ENCODE results near the gene TSPAN18.

TSPAN18 gene

GRCh38 chr11:44872556-44872955 is 145.8 kb downstream of the TSPAN18 start:
- in situ Hi-C loops (cut with HindIII; ENCODE audit: low pct_ligation_motif_present, low sequenced_read_pairs), result no loop called here
- no peak for TF ChIP-seq CTCF (IDR thresholded peaks at IDR 0.05; ENCODE audit: low read depth, low read length, missing control alignments)
- H3K36me3 ChIP-seq (replicated peaks), result no peaks in the 10 kb centered on the region
- H3K27ac ChIP-seq, result no peak overlapping the region
- no peak for DNase-seq
- H3K4me3 ChIP-seq (ENCODE audit: low read depth, low read length), result no peak overlapping the region
- H3K27me3 ChIP-seq (replicated peaks), result peaks cover 81% of the 10 kb centered on the region

DNA sequence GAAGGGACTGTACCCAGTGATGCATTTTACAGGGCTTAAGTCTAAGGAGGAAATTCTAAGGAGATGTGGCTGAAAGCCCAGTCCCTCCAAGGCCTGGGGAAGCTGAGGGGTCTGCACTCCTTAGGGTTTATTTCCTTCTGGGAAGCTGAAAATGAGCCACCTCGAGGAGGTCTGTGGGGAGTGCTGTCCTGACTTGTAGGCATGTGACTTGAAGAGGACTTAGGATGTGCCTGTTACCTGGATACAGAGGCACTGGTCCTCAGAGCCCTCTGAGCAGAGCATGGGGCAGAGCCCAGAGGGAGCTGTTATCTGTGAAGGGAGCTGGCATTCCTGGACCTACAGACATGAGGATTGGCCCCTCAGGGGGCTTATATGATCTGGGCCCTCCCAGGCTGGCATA is 146.8 kb downstream of the TSPAN18 start:
- Histone ChIP-seq H3K27ac (no peak overlapping the region), H3K36me3 (replicated peaks) (no peaks in the 10 kb centered on the region), H3K27me3 (replicated peaks) (peaks cover 81% of the 10 kb centered on the region), H3K4me3 (ENCODE audit: low read depth, low read length) (no peak overlapping the region)
- no peak for DNase-seq
- in situ Hi-C loops (cut with HindIII; ENCODE audit: low pct_ligation_motif_present, low sequenced_read_pairs), result no loop called here
- TF ChIP-seq CTCF (IDR thresholded peaks at IDR 0.05; ENCODE audit: low read depth, low read length, missing control alignments), result no peak

GRCh38 chr11:44874284-44874683 is 147.5 kb downstream of the TSPAN18 start:
- H3K4me3 ChIP-seq (ENCODE audit: low read depth, low read length), result no peak overlapping the region
- no peak overlapping the region for H3K27ac ChIP-seq
- no peaks in the 10 kb centered on the region for H3K36me3 ChIP-seq (replicated peaks)
- in situ Hi-C loops (cut with HindIII; ENCODE audit: low pct_ligation_motif_present, low sequenced_read_pairs), result no loop called here
- no peak for DNase-seq
- TF ChIP-seq CTCF (IDR thresholded peaks at IDR 0.05; ENCODE audit: low read depth, low read length, missing control alignments), result no peak
- H3K27me3 ChIP-seq (replicated peaks), result peaks cover 80% of the 10 kb centered on the region

DNA sequence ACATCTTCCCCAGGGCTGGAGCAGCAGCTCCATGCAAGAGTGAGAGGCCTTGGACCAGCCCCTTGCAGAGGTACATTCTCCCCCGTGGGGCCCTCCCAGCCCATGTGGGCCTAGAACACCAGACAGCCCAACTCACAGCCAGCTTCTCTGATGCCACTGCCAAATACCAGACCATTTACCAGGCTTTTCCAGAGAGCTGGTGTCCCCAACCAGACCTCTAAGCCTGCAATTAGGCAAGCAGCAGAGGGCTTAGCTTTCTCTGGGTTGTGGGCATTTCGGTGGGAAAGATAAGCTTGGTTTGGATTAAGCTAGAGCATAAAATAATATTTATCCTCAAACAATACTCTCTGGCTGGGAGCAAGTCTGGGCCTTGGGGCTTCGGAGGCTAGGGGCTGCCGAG is 148.3 kb downstream of the TSPAN18 start:
- in situ Hi-C loops (cut with HindIII; ENCODE audit: low pct_ligation_motif_present, low sequenced_read_pairs), result no loop called here
- peaks cover 84% of the 10 kb centered on the region for H3K27me3 ChIP-seq (replicated peaks)

GRCh38 chr11:44876194-44876723 is 149.5 kb downstream of the TSPAN18 start:
- H3K27me3 ChIP-seq (replicated peaks), result peaks cover 82% of the 10 kb centered on the region
- in situ Hi-C loops (cut with HindIII; ENCODE audit: low pct_ligation_motif_present, low sequenced_read_pairs), result no loop called here
- H3K36me3 ChIP-seq (replicated peaks), result no peaks in the 10 kb centered on the region
- no peak overlapping the region for H3K4me3 ChIP-seq (ENCODE audit: low read depth, low read length)
- H3K27ac ChIP-seq, result no peak overlapping the region
- DNase-seq, result no peak
- TF ChIP-seq CTCF (IDR thresholded peaks at IDR 0.05; ENCODE audit: low read depth, low read length, missing control alignments), result no peak

More for the DNA sequence above, 148.3 kb downstream of the TSPAN18 start:
- Histone ChIP-seq H3K27ac (no peak overlapping the region), H3K36me3 (replicated peaks) (no peaks in the 10 kb centered on the region), H3K4me3 (ENCODE audit: low read depth, low read length) (no peak overlapping the region)
- no peak for DNase-seq
- TF ChIP-seq CTCF (IDR thresholded peaks at IDR 0.05; ENCODE audit: low read depth, low read length, missing control alignments), result no peak

- in situ Hi-C loops (cut with HindIII; ENCODE audit: low pct_ligation_motif_present, low sequenced_read_pairs), result no loop called here
- TF ChIP-seq CTCF (IDR thresholded peaks at IDR 0.05; ENCODE audit: low read depth, low read length, missing control alignments), result no peak
- DNase-seq, result no peak
- Histone ChIP-seq H3K4me3 (ENCODE audit: low read depth, low read length) (no peak overlapping the region), H3K36me3 (replicated peaks) (no peaks in the 10 kb centered on the region), H3K27me3 (replicated peaks) (peaks cover 80% of the 10 kb centered on the region), H3K27ac (no peak overlapping the region)
These were observed 150.1 kb downstream of the TSPAN18 start for GRCh38 chr11:44876906-44877305.

Data from brain microvascular endothelial cell (primary cell).